ENCODE data around the gene MOV10L1.
"Not testable (repeated sequence)": the region's sequence is repeated elsewhere in the genome, so short reads cannot be mapped to it uniquely, and the experiment has no call there.

MOV10L1 gene

DNA sequence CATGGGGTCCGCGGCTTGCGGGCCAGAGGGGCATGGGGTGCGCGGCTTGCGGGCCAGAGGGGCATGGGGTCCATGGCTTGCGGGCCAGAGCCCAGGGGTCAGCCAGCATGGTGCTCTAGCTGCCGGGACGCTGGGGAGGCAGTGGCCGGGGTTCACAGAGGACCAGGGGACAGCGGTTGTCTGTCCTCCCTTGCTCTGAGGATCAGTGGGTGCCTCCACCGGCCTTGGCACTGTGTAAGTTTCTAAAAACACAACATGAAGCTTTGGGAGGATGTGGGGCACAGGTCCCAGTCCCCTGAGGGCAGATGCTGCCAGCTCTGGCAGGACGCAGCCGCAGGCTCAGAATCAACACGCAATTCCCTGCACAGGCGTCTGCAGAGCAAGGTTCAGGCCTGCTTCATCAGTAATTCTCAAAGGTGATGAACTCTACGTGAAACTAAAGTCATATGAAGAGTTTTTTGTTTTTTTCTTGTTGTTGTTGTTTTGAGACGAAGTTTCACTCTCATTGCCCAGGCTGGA lies 7.5 kb upstream of the MOV10L1 start:
- DNase-seq (ENCODE audit: insufficient read length, low spot score) (no peak), FAIRE-seq (no peak)
- TF ChIP-seq CTCF (IDR thresholded peaks at IDR 0.05; ENCODE audit: insufficient read depth, missing control alignments) = no peak

DNA sequence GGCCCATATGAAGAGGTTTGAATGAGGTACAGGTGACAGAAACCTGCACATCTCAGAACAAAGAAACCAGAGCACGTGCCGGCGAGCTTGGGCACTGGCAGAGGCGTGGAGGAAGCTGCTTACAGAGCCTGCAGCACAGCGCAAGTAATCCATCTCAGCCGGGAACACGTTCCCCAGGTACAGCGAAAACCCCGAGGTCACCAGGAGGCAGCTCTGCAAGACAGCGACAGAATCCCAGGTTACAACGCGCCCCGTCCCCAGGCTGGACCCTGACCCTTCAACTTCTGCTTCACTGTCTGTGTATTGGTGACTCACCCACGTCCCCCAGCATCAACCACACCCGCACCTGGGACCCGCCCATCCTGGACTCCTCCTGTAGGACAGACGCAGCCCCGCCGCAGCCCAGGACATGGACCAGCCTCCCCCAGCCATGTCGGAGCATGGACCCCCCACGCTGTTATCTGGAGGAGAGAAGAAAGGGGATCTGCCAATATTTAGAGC lies 6.8 kb upstream of the MOV10L1 start:
- no peak for TF ChIP-seq CTCF (IDR thresholded peaks at IDR 0.05; ENCODE audit: insufficient read depth, missing control alignments)
- no peak for FAIRE-seq
- no peak for DNase-seq (ENCODE audit: insufficient read length, low spot score)

DNA sequence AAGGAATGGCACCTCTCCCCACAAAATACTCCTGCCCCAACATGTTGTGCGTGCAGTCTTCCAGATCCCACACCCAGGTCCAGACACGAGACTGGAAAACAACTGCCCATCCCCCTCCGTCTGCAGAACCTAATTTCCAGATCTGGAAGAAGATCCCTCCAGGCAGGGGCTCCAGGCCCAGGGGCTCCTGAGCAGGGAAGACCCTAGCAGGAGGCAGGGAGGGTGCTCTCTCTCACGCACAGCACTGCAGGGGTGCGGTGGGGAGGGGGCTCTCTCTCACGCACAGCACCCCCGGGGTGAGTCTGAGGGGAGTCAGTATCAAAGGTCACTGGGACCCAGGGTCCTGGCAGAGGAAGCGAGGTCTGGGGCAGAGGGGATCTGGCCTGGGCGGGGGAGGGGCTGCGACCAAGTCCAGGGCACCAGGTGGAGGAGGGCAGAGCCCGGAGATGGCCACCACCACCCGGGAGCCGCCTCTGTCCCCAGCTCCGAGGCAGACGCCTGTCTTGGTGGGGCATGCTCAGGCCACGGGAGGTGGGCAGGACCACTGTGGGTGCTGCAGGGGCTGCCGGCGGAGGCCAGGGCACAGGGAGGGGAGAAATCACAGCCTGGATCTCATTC lies 6.2 kb upstream of the MOV10L1 start:
- DNase-seq (ENCODE audit: insufficient read length, low spot score) = no peak
- FAIRE-seq = no peak
- TF ChIP-seq CTCF (IDR thresholded peaks at IDR 0.05; ENCODE audit: insufficient read depth, missing control alignments) = no peak

- FAIRE-seq = no peak
- no peak for DNase-seq (ENCODE audit: insufficient read length, low spot score)
- TF ChIP-seq CTCF (IDR thresholded peaks at IDR 0.05; ENCODE audit: insufficient read depth, missing control alignments) = no peak
These were observed 5.7 kb upstream of the MOV10L1 start for GRCh38 chr22:50084080-50084477.

DNA sequence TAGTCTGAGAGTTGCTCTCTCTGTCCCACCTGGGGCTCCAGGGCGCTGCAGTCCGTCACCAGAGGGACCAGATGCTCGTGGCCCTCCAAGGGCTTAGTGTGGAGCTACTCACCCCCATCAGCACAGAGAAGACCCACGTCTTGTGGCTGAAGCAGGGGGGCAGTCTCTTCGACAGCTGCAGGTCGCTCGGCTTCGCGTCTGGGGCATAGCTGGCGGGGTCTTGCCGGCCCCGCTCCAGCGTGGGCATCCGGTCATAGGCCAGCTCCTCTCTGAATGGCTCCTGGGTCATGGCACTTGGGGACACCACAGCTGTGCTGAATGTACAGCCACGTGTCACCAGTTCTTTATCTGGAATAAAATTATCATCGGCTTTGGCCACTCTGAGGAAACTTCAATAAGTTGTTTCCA lies 5.2 kb upstream of the MOV10L1 start:
- DNase-seq (ENCODE audit: insufficient read length, low spot score) (no peak), FAIRE-seq (no peak)
- TF ChIP-seq CTCF (IDR thresholded peaks at IDR 0.05; ENCODE audit: insufficient read depth, missing control alignments) = no peak

- no peak for DNase-seq (ENCODE audit: insufficient read length, low spot score)
- no peak for TF ChIP-seq CTCF (IDR thresholded peaks at IDR 0.05; ENCODE audit: insufficient read depth, missing control alignments)
- no peak for FAIRE-seq
These were observed 4.4 kb upstream of the MOV10L1 start, which contains the start of gene MLC1 for GRCh38 chr22:50085211-50085972. Gene MLC1, minus strand, starts transcription at chr22:50085426. Its CDS starts 524 bp downstream, at chr22:50084902.

DNA sequence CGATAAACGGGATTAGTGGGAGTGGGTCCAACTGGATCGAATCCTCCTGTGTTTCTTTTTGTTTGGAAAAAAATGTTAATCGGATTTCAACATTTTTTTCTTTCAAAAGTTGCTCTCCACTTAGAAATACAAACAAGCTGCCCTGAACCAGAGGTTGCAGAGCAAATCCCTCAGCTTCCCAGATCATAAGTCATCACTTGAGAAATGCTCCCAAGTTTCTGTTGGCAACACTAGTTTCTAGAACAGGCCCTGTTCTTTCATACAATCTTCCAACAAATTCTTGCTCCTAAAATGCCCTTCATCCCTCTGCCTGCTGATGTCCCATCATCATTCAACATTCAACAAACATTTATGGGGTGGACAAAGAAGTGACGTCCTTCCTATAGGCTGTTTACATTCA lies 3.3 kb upstream of the MOV10L1 start:
- no peak for DNase-seq (ENCODE audit: insufficient read length, low spot score)
- FAIRE-seq = no peak
- no peak for TF ChIP-seq CTCF (IDR thresholded peaks at IDR 0.05; ENCODE audit: insufficient read depth, missing control alignments)

- not testable (repeated sequence) for FAIRE-seq; DNase-seq (ENCODE audit: insufficient read length, low spot score)
These were observed 2.8 kb upstream of the MOV10L1 start for GRCh38 chr22:50086975-50087374.

All from D721Med (cell line).